GM19238 (cell line): ENCODE measurements around the gene EMC10.

Source experiments
- DNase-seq: peaks from one replicate; pipeline ENCODE4 v3.0.0; 2011; ENCODE audit warnings: low spot score; ENCODE audit not compliant: insufficient read length

The EMC10 gene

DNA sequence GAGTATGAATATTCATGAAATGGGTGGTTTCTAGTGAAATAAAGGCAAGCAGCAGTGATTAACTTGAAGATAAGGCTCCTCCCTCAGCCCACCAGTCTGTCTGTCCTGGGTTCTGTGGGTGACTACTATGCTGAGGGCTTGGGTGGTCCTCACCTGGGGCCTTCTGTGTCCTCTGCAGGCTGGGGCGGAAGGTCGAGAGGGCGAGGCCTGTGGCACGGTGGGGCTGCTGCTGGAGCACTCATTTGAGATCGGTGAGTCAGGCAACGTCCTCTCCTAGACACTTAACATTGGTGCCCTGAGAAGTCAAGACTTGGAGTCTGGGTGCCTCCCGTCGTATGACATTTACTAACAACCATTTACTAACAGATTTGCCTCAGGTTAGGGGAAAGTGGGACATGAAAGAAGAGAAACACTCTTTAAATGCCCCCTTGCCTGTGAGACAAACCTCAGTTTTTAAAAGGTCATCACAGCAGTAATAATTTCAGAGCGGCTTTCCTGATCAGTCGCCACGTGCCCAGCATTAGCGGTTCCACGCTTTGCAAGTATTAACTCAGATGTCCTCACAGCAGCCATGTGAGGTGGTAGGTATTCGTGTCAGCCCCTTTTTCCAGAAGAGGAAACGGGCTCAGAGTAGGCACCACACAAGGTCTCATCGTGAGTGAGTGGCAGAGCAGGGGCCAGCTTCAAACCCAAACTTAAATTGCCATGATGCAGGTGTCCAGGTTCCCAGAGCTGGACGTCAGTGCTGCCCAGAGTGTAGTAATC lies 1.6 kb downstream of the EMC10 start:
- no peak for DNase-seq

DNA sequence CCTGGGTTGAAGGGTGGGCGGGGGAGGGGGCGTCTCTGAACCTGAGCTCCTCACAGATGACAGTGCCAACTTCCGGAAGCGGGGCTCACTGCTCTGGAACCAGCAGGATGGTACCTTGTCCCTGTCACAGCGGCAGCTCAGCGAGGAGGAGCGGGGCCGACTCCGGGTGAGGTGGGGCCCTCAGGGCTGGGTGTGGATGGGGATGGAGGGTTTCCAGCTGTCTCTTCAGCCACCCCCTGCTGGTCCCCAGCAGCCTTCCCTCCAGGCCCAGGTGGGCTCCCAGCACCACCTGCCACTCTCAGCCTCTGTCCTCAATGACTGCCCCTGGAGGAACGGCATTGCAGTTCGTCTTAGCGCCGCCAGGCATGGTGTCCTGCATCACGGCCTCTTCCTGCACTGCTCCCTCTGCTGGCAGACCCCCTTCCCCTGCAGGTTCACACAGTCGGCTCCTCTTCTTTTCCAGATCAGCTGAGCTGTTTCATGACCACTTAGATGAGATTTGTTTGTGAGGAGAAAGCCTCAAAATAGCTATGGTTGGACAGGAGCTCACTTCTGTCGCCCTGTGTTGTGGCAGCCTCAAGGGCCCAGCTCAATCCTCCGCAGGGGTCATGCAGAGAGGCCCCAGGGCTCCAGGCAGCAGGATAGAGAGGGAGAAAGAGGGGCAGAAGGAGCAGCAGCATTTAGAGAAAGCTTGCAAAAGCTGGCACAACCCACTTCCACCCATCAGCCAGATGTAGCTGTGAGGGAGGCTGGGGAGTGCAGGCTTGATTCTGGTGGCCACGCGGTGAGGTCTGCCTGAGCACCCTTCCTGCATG lies 2.8 kb downstream of the EMC10 start:
- DNase-seq = no peak

GRCh38 chr19:50479761-50480251 lies 3.5 kb downstream of the EMC10 start:
- no peak for DNase-seq

DNA sequence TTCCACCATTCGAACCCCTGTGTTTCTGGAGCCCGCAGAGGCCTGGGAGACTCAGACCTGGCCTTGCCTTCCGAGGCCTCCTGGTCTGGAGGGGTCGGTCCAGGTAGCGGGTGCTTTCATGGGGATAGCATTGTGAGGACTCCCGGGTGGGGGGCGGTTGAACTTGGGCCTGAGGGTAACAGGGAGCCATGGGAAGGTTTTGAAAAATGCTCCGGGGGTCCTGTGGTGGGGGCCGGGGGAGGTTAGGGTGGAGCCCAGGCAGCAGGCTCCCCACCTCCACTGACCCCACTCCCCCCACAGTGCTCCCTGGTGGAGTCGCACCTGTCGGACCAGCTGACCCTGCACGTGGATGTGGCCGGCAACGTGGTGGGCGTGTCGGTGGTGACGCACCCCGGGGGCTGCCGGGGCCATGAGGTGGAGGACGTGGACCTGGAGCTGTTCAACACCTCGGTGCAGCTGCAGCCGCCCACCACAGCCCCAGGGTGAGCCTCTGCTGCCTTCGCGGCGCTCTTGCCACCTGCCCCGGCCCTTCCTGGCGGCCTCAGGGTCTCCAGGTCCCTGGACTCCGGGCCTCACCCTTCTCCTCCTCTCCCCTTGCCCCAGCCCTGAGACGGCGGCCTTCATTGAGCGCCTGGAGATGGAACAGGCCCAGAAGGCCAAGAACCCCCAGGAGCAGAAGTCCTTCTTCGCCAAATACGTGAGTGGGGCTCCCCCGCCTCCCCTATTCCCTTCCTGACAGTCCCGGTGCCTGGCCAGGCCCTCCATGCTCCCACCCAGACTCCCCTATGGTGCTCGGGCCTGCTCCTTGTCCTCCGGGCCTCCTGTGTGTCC lies 4.2 kb downstream of the EMC10 start:
- DNase-seq = no peak

GRCh38 chr19:50481351-50482149 lies 5.2 kb downstream of the EMC10 start:
- no peak for DNase-seq

DNA sequence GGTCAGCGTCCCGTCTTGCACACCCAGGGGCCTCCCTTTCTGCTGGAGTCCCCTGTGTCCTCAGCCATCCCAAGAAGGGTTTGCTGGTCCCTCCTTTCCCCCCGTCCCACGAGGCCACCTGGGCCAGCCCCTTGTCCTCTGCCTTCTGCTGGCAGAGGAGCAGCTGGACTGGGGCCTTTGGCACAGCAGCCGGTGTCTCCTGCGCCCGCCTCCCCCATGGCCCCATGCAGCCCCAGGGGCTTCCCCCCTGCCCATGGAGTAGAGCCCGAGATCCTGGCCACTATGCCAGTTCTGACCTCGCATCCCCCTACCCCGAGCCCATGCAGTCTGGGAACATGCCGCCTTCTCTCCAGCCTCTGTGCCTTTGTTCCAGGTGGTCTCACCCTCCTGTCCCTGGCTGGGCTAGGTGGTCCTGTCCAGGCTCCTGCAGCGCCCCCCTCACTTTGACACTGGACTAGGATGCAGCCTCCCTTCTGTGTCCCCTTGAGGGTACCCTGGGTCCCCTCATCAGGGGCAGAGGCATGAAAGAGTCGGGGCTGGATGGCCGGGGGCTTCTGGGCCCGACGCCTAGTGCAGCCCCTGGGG lies 6.1 kb downstream of the EMC10 start:
- DNase-seq = no peak

DNA sequence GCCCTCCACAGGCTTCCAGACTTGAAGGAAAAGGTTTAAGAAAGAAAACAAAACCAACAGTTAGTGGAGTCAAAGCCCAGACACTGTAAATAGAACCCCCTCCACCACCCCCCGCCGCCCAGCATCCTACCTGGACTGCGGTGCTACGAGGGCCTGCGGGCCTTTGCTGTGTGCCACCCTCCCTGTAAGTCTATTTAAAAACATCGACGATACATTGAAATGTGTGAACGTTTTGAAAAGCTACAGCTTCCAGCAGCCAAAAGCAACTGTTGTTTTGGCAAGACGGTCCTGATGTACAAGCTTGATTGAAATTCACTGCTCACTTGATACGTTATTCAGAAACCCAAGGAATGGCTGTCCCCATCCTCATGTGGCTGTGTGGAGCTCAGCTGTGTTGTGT lies 6.6 kb downstream of the EMC10 start:
- no peak for DNase-seq

GRCh38 chr19:50485284-50485955 lies 9.1 kb downstream of the EMC10 start:
- no peak for DNase-seq

DNA sequence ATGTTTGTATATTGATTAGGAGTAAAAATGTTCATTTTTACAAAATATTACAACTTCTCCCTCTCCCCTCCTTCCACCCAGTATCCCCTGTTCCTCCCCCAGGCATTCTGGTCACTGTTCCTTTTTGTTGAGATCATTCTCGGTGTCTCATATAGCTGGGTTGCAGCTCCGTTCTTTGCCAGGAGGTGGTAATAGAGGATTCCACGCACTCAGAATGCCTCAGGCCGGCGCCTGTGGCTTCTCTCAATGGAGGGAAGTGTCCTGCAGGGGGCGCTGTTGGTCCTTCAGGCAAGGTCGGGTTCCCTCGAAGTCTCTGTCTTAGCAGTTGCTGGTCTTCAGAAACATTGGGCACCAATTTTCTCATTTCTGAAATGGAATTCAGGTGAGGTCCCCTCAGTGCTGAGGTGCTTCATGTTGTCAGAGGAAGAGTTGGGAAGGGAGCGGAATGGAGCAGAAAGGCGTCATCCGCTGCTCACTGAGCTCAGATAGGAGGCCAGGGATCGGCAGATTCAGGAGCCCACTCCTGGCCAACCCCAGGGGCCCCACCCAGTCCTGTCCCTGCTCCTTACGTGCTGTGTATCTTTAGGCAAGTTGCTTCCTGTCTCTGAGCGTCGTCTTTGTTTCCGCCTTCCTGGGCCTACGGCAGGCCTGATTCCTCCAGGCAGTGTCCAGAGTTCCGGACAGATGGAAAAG lies 10.7 kb downstream of the EMC10 start:
- no peak for DNase-seq

- DNase-seq = no peak
Measured at GRCh38 chr19:50488389-50489194, 12.3 kb downstream of the EMC10 start.

- no peak for DNase-seq
Measured at GRCh38 chr19:50489461-50490011, 13.2 kb downstream of the EMC10 start.

GRCh38 chr19:50490411-50490811 lies 14.1 kb downstream of the EMC10 start:
- DNase-seq = no peak

DNA sequence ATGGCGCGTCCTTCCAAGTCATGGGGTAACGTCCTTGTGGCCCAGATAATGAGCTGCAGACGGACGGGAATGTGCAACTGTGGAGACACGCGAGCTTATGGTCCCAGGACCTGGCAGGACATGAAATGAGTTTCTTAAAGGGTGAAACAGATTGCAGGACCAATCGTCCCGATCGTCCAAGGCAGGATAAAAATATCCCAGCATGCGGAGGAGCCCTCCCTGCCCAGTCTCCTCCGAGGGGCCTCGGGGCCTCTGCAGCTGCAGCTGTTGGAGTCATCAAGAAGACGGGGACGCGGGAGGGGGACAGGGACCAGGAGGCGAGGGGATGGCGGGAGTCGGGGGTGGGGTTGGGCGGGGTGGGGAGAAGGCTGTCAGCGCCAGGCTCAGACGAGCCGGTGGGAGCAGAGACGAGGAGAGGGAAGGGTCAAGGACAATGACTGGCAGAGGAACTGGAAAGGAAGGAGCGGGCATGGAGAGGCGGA lies 14.7 kb downstream of the EMC10 start:
- no peak for DNase-seq

DNA sequence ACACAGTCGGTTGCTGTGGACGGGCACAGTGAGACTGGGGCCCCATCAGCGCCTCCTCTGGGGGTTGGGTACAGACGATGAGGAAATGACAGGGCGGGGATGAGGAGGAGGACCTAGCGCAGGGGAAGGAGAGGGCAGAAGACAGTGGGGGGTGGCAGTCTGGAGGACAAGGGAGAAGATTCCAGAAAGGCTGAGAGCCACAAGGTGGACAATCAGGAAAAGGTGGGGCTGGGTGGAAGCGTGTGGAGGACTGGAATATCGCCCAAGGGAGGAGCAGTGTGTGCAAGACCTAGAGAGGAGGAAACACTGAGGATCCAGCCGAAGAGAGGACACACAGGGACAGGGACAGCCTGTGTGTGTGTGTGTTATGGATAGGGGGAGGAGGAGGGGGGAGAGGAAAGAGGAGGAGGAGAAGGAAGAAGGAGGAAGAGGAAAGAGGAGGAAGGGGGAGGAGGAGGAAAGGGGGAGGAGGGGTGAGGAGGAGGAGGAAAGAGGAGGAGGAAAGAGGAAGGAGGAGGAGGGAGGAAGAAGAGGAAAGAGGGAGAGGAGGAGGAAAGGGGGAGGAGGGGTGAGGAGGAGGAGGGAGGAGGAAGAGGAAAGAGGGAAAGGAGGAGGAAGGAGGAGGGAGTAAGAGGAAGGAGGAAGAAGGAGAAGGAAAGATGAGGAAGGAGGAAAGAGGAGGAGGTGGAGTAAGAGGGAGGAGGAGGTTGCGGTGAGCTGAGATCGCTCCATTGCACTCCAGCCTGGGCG lies 16.2 kb downstream of the EMC10 start:
- DNase-seq = no peak

DNA sequence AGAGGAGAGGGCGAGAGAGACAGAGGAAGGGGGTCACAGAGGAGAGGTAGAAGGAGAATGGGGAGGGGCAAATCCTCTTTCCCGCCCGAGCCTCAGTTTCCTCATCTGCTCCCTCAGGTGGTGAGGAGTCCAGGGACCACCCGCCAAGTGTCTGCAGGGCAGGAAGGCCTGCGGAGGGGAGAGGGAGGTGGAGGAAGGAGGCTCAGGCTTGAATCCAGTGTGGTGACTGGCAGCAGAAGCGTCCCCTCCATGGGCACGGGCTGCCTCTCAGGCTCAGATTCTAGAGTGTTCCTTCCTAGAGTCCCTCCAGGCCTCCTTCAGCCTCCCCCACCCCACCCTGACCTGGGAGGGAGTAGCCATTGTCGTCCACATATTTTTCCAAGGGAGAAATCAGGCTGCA lies 16.9 kb downstream of the EMC10 start:
- DNase-seq = no peak

GRCh38 chr19:50494186-50495019 lies 18.1 kb downstream of the EMC10 start:
- no peak for DNase-seq
